ENCODE measurements around the gene PREPL. TPM values are rescaled to one million over a fixed set of nuclear protein-coding genes. Genes with fewer than 3 reads are reported as not detected.

PREPL gene
- total and polyA plus RNA-seq, 2 donors (not counting 1 experiment from before 2014, with no cell fraction given) = 5.5 to 34.0 TPM

DNA sequence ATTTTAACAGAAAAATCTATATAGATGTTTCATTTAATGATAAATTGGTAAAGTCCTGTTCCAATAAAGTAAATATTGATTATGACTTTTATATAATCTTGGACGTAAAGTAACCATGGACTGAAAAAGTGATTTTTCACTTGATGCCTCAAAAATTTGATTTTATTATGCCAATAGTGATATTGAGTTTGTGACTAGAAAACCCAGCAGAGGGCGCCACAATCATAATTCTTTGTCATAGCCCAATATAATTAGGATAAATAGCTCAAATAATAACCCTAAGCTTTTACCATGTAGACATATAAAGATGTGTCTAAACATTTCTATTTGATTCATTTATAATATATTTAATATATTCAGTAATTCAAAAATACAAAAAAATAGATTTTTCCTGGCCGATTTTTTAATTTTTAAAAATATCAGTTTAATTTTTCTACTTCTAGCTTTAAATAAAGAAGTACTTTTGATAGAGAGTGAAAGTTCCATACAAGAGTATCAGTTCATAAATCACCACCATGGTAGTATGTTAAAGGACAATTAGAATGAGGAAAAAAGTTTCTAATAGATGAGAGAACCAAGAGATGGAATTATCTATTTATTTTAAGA is 31.1 kb upstream of the PREPL start:
- TF ChIP-seq, protein P1, sequence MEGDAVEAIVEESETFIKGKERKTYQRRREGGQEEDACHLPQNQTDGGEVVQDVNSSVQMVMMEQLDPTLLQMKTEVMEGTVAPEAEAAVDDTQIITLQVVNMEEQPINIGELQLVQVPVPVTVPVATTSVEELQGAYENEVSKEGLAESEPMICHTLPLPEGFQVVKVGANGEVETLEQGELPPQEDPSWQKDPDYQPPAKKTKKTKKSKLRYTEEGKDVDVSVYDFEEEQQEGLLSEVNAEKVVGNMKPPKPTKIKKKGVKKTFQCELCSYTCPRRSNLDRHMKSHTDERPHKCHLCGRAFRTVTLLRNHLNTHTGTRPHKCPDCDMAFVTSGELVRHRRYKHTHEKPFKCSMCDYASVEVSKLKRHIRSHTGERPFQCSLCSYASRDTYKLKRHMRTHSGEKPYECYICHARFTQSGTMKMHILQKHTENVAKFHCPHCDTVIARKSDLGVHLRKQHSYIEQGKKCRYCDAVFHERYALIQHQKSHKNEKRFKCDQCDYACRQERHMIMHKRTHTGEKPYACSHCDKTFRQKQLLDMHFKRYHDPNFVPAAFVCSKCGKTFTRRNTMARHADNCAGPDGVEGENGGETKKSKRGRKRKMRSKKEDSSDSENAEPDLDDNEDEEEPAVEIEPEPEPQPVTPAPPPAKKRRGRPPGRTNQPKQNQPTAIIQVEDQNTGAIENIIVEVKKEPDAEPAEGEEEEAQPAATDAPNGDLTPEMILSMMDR (IDR thresholded peaks at IDR 0.05) = peak; percentile 84
- TF ChIP-seq EZH2 (IDR thresholded peaks at IDR 0.05; ENCODE audit: borderline replicate concordance, insufficient read depth, low read depth, low read length, poor library complexity, severe bottlenecking) = no peak
- H3K4me3 ChIP-seq (ENCODE audit: control extremely low read depth in 1 of 5, extremely low read depth in 1 of 5, insufficient read depth in 1 of 5, low read depth in 2 of 5, low read length in 4 of 5) = no peak overlapping the region
- no peak overlapping the region for H3K4me3 Mint-ChIP-seq
- no peaks in the 10 kb centered on the region for H3K36me3 ChIP-seq (replicated peaks in 1 of 2; ENCODE audit: control extremely low read depth in 1 of 2, control insufficient read depth in 1 of 2, extremely low read depth in 1 of 2, insufficient read depth in 2 of 2, low read length in 1 of 2)
- H2AFZ ChIP-seq (ENCODE audit: insufficient read depth, low read depth, low read length, poor library complexity, severe bottlenecking) = no peak overlapping the region
- no peak overlapping the region for H3K27ac Mint-ChIP-seq
- no peaks in the 10 kb centered on the region for H3K27me3 Mint-ChIP-seq
- H3K27ac ChIP-seq (ENCODE audit: low read length in 2 of 2) = no peak overlapping the region
- DNase-seq (peak; percentile 59), ATAC-seq (ENCODE audit: low read depth) (no peak)
- POLR2A ChIA-PET = no interaction called here
- intact Hi-C loops (cut with micrococcal nuclease) = no loop called here
- no peaks in the 10 kb centered on the region for H3K79me2 ChIP-seq (ENCODE audit: control insufficient read depth, insufficient read depth, low read length)
- no peaks in the 10 kb centered on the region for H3K9me3 Mint-ChIP-seq (ENCODE audit: insufficient read depth)
- H3K9ac ChIP-seq (ENCODE audit: low read length) = no peak overlapping the region
- CTCF ChIA-PET = interaction anchor here (0.6 to 13.1 kb wide), 14 partner anchors 9 to 1717 kb away, joined by 3 to 216 read pairs (median 4); partner anchors contain the start of genes CAMKMT and PREPL
- no peak overlapping the region for H3K4me2 ChIP-seq (replicated peaks; ENCODE audit: low read depth, low read length, poor library complexity, severe bottlenecking)
- WGBS (ENCODE audit: insufficient coverage) = no CpG with 5 or more reads among the region's 3 CpGs
- no peaks in the 10 kb centered on the region for H4K20me1 ChIP-seq (ENCODE audit: control insufficient read depth, insufficient read depth, low read length, poor library complexity, severe bottlenecking)
- H3K4me1 ChIP-seq (ENCODE audit: control insufficient read depth in 2 of 2, insufficient read depth in 2 of 2, low read length in 2 of 2) = no peaks in the 10 kb centered on the region
- peaks cover 3% of the 10 kb centered on the region for H3K4me1 Mint-ChIP-seq
- no peaks in the 10 kb centered on the region for H3K9me3 ChIP-seq (ENCODE audit: control extremely low read depth in 1 of 3, control insufficient read depth in 2 of 3, insufficient read depth in 1 of 3, low read length in 2 of 3)
- H3K27me3 ChIP-seq (replicated peaks in 1 of 4; ENCODE audit: control extremely low read depth in 1 of 4, control insufficient read depth in 3 of 4, insufficient read depth in 4 of 4, low read length in 3 of 4) = no peaks in the 10 kb centered on the region

DNA sequence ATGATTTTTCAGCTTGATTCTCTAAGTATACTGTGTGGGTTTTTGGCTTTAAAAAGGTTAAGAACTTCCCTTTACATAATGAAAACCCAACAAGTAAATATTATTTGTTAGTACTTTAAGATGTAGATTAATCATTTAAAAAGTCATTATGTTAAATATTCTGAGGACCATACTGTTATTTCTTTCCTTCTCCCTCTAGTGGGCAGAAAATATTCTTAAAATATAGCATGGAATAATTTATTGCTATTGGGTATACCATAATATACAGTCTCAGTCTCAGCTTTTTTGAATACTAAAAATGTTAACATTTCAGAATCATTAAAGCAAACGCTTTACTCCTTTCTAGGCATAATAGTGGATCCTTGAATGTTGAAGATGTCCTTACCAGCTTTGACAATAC is 28.6 kb upstream of the PREPL start:
- H3K4me3 Mint-ChIP-seq = no peak overlapping the region
- DNase-seq (no peak), ATAC-seq (ENCODE audit: low read depth) (no peak)
- ChIA-PET POLR2A (no interaction called here), CTCF (interaction anchor here (0.7 to 13.1 kb wide), 7 partner anchors 12 to 565 kb away, joined by 3 to 216 read pairs (median 5); partner anchors contain the start of genes CAMKMT and PREPL)
- intact Hi-C loops (cut with micrococcal nuclease) = loop anchor here (2.0 kb wide), 1 partner anchor 303 kb away; no protein-coding TSS in a partner anchor
- Histone ChIP-seq H3K27me3 (replicated peaks in 1 of 4; ENCODE audit: control extremely low read depth in 1 of 4, control insufficient read depth in 3 of 4, insufficient read depth in 4 of 4, low read length in 3 of 4) (no peaks in the 10 kb centered on the region), H3K4me1 (ENCODE audit: control insufficient read depth in 2 of 2, insufficient read depth in 2 of 2, low read length in 2 of 2) (no peaks in the 10 kb centered on the region), H3K27ac (ENCODE audit: low read length in 2 of 2) (no peak overlapping the region), H4K20me1 (ENCODE audit: control insufficient read depth, insufficient read depth, low read length, poor library complexity, severe bottlenecking) (no peaks in the 10 kb centered on the region), H3K9me3 (ENCODE audit: control extremely low read depth in 1 of 3, control insufficient read depth in 2 of 3, insufficient read depth in 1 of 3, low read length in 2 of 3) (no peaks in the 10 kb centered on the region), H3K9ac (ENCODE audit: low read length) (no peak overlapping the region), H3K36me3 (replicated peaks in 1 of 2; ENCODE audit: control extremely low read depth in 1 of 2, control insufficient read depth in 1 of 2, extremely low read depth in 1 of 2, insufficient read depth in 2 of 2, low read length in 1 of 2) (no peaks in the 10 kb centered on the region), H3K4me3 (ENCODE audit: control extremely low read depth in 1 of 5, extremely low read depth in 1 of 5, insufficient read depth in 1 of 5, low read depth in 2 of 5, low read length in 4 of 5) (no peak overlapping the region), H3K79me2 (ENCODE audit: control insufficient read depth, insufficient read depth, low read length) (peaks cover 5% of the 10 kb centered on the region), H2AFZ (ENCODE audit: insufficient read depth, low read depth, low read length, poor library complexity, severe bottlenecking) (no peak overlapping the region), H3K4me2 (replicated peaks; ENCODE audit: low read depth, low read length, poor library complexity, severe bottlenecking) (no peak overlapping the region)
- TF ChIP-seq, protein P1 (IDR thresholded peaks at IDR 0.05) = peak; percentile 48
- TF ChIP-seq EZH2 (IDR thresholded peaks at IDR 0.05; ENCODE audit: borderline replicate concordance, insufficient read depth, low read depth, low read length, poor library complexity, severe bottlenecking) = no peak
- WGBS (ENCODE audit: insufficient coverage) = no CpG with 5 or more reads among the region's 1 CpG
- no peak overlapping the region for H3K27ac Mint-ChIP-seq
- H3K9me3 Mint-ChIP-seq (ENCODE audit: insufficient read depth) = peaks cover 4% of the 10 kb centered on the region
- H3K4me1 Mint-ChIP-seq = peaks cover 12% of the 10 kb centered on the region
- H3K27me3 Mint-ChIP-seq = no peaks in the 10 kb centered on the region

Data from B cell (primary cell).